Frontal cortex (tissue), 4 donors: ENCODE measurements around the gene SOX10. TPM values are rescaled to one million over a fixed set of nuclear protein-coding genes. Genes with fewer than 3 reads are reported as not detected.
"Not testable (repeated sequence)": the region's sequence is repeated elsewhere in the genome, so short reads cannot be mapped to it uniquely, and the experiment has no call there.

Source experiments
- DNase-seq, 2 donors: peaks; one replicate each; pipeline ENCODE4 v3.0.0; 2012; ENCODE audit warnings: low spot score in 2 of 2
- FAIRE-seq: peaks from 2 replicates; lab custom pipeline; 2012; peaks lifted over from hg19 to GRCh38; lab: Jason Lieb, UNC
- total RNA-seq: library from RNA; depleted of rRNA; stranded (reverse); fragments of >200 nt; gene quantifications from one replicate; pipeline ENCODE4 v1.2.3, GENCODE V29; 2014
- donor health status: control.
- donor health status: control.
- donor health status: control.

The SOX10 gene
- total RNA-seq, 1 donor from 2014 or later: 1.6 TPM

DNA sequence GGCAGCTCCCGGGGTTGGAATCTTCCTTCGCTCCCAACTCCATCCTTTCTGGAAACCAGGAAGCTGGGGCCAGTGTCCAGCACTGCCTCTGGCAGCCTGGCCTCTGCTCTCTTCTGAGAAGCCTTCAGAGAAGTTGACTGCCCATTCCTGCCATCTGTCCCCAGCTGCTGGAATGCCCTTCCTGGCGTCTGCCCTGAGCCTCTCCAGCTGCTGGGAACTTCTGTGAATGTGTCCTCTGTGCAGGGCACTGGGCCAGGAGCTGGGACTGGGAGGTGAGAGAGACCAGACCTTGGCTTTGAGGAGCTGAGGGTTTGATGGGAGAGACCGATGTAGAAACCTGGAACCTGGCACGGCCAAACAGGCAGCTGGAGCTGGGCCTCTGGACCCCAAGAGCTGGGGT lies 5.9 kb upstream of the SOX10 start:
- no peak for DNase-seq
- FAIRE-seq: no peak

DNA sequence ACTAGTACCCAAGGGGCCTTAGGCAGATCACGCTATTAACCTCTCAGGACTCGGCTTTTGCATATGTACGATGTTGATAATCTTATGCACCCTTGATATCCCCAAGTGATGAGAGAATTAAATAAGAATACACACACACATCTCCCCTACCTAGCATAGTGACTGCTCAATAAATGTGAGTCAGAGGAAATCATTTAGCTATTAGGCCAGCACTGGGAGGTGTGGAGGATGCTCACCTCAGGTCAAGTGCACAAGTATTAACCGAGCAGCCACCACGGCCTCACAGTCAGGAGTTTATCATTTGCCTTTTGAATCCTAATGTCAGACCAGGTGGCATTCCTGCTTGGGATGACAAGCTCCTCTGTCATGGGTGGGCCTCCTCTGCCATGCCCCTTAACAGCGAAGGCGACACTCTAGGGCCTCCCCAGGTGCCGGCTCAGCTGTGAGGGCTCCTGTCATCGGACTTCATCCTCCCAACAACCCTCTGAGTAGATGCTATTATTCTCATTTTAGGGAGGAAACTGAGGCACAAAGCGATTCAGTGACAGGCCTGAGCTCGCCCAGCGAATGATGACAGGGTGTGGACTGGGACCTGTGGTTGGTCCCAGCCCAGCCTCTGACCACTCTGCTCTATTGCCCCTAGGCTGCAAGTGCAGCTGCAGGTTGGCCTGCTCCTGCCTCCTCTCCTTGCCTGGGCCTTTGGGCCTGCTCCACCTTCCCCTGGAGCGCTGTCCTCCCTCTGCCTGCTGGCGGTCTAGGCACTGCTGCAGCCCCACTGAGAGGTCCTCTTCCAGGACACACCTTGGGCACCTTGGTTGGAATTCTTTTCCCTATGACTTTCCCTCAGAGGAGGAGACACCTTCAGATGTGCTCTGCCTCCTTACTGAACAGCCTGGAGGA lies 5.0 kb upstream of the SOX10 start:
- no peak for FAIRE-seq
- no peak for DNase-seq

DNA sequence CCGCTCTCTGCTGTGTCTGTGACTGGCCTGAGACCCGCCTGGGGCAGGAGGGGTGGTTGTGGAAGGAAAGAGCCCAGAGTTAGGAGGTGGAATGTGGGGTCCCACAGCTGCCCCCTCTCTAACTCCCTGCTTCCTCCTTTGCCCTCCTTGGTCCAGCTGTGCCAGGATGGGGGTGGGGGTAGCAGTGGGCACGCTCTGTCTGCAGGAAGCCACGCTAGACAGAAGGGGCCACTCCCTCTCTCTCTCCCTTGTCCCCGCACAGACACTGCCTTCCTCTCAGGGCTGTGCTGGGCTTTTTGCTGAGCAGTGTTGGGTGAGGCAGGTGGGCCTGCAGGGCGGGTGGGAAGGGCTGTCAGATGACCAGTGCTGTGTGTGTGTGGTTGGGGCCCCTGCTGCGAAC lies 2.0 kb upstream of the SOX10 start:
- no peak for FAIRE-seq

DNA sequence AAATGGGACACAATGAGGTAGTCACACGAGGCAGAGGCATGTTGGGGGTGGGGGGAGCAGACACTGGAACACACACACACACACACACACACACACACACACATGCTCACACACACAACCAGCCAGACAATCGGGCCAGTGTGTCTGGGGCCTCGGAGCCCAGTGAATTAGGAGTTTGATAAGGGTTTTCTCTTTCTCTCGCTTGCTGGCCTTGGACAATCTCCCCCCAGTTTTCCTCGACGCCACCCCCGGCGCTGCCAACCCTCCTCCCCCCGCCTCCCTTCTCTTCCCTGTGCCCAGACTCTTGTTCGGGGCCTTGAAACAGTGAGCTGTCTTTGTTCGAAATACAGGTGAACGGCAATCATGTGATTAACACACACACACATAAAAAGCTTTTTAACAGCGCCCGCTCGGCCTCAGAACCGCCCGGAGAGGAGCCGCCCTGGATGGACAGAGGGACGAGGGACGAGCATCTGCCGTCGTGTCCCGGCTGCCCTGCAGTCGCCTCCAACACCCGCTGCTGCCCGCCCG lies 1.5 kb upstream of the SOX10 start:
- FAIRE-seq: no peak

More for the DNA sequence above, 2.0 kb upstream of the SOX10 start:
- DNase-seq: no peak

DNA sequence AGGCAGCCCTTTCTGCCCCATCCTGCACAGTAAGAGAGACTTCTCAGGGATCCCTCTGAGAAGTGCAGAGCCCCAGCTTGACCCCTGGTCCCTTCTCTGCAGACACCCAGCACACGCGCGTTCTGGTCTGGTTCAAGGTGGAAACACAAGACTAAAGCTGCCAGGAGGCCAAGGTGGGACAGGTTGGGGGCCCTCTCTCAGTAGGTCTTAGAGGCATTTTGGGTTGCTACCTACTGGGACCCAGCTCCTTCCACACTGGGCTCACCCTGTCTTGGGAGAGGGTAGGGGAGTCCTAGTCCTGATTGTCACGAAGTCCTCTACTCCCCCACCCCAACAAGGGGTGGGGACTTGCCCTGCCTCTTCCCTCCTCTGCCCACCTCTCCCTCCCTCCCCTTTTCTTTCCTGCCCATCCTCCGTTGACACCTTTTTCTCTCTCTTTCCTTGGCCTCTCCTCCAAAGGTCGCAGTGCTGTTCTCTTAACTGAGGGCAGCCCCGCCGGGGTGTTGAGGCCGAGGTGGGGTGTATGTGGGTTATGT lies 763 bp upstream of the SOX10 start:
- DNase-seq: no peak
- no peak for FAIRE-seq

More for the DNA sequence above, 1.5 kb upstream of the SOX10 start:
- DNase-seq: peak; percentile 64 to 78

DNA sequence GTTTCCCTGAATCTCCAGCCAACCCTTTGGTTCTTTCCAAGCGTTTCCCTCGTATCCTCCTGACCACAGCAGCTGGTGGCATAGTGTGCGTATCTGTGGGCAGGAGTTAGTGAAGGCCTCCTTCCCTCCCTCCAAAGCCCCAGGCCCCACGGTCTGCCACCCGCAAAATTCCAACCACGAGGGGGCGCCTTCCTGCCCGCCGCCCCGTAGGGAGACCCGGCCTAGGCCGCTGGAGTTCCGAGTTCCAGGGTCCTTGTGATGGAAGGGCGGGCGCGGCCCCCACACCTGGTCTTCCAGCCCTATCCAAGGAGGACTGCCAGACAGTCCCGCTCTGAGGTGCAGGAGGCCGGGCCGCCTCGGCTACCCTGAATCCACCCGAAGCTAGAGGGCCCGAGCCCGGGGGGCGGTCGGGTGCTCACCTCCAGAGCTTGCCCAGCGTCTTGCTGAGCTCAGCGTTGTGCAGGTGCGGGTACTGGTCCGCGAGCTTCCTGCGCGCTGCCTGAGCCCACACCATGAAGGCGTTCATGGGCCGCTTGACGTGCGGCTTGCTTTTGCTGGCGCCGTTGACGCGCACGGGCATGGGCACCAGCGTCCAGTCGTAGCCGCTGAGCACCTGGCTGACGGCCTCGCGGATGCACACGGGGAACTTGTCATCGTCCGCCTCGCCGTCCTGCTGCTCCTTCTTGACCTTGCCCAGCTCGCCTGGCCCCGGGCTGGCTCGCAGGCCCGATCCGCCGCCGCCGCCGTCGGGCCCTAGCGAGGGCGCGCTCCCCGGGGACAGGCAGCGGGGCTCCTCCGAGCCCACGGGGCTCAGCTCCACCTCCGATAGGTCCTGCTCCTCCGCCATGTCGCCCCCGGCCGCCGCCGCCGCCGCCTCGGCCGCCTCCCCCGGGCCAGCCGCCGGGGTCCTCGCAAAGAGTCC lies 1.2 kb downstream of the SOX10 start:
- FAIRE-seq (no peak), DNase-seq (no peak)

DNA sequence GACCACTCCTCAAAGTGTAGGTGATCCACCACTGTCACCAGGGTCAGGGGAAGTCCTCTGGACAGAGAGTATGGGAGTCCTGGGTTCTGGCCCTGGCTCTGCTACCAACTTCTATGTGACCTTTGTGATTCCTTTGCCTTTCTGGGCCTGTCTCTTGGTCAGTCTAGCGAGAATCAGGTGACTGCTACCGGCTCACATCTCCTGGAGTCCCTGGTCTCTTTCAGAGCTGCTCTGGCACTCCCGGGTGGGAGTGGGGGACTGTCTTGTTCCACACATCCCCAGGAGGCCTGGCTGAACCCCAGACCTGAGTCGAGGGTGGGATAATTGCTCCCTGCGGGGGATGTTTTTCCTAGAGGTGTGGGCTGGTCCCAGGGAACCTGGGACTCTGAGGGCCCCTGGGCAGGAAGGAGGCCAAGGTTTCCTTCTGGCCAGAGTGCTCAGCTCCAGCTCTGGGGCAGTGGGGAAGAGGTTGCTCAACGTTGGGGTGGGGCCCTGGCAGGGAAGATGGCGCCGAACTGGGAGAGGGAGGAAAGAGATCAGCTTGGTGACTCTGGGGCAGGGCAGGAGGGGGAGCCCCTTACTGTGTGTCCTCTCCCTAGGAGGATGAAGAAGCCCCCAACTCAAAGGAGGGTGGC lies 2.1 kb downstream of the SOX10 start:
- FAIRE-seq (no peak), DNase-seq (no peak)

DNA sequence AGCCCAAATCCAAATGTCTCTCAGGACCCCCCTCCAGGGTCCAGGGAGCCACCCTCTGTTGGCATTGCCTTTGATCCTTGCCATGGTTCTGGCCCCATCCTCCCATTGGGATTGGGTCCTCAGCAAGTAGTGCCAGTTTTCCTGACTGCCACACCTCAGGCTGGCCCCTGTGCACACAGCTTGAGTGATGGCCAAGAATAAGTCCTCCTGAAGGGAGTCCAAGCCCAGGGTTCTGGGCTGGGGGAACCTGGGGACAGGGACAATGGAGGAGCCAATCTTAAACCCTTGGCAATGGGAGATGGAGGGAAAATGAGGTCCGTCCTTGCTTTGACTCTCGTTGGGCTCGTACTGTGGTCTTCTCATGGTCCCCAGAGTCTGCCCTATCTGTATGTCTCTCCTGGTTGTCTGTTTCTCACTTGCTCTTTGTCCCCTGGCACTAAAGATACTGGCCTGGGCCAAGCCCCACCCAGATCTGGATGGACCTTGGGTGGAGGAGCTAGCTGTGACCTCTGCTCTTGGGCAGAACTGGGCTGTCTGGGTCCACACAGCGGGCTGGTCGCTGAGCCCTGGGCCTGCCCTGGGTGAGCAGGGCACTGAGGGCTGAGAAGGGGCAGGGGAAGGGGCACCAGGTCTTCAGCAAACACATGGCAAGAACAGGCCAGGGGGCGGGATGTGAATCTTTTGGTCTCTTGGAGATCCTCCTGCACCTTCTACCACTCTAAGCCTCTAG lies 2.9 kb downstream of the SOX10 start:
- DNase-seq: no peak
- no peak for FAIRE-seq

DNA sequence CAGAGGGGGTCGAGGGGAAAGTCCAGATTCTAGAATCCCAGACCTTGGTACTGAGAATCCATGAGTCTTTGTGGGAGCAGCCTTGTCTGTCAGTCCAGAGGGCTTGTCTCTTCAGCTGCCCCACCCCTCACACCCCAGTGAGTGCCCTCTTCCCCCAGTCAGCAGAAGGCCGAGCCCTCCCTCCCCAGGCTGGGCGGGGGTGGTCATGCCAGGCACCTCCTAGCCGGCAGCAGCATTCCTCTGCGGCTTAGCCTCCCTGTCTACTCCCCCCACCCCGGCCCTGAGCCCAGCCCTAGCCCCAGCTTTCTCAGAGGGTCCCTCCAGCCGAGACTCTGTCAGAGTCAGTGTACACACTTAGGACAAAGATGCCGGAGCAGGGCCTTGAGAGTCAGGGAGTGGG lies 4.6 kb downstream of the SOX10 start:
- DNase-seq (no peak), FAIRE-seq (no peak)

DNA sequence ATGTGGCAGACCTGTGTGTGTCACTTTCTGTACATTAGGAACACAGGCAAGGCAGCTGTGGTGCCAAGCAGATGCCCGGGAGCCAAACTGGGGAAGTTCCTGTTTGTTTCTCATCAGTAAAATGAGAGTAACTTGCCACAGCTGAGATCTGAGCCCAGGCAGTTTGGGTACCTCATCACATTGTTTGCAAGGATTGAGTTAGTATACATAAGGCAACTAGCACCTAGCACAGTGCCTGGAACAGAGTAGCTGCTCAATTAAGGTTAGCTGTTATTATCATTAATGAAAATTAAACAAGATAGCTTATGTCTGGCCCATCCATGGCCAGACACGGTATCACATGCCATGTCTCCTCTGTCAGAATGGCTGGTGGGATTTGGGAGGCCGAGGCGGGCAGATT lies 7.8 kb downstream of the SOX10 start:
- FAIRE-seq (no peak), DNase-seq (no peak)

DNA sequence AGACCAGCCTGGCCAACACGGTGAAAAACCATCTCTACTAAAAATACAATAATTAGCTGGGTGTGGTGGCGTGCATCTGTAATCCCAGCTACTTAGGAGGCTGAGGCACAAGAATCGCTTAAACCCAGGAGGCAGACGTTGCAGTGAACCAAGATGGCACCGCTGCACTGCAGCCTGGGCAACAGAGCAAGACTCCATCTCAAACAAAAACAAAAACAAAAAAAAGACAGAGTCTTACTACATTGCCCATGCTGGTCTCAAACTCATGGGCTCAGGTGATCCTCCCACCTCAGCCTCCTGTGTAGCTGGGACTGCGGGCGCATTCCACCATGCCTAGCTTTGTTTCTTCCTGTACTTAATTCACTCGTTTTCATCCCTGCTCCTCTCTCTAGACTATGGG lies 8.3 kb downstream of the SOX10 start:
- not testable (repeated sequence) for DNase-seq, FAIRE-seq

DNA sequence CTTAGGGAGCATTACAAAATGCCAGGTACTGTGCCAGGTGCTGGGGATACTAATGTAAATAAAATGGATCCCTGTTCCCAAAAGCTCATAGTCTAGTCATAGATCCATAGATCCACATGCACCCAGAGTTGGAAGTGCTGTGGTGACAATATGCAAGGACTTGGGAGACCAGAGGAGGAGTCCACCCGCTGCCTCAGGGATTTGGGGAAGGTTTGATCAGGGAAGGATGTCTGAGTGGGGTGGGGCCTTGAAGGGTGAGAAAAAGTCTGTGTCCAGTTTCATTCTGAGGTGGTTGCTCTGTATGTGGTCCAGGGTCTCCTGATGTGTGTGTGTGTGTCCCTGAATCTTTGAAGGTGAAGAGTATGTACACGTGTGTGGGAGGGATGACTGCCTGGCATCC lies 9.2 kb downstream of the SOX10 start:
- no peak for DNase-seq
- no peak for FAIRE-seq

DNA sequence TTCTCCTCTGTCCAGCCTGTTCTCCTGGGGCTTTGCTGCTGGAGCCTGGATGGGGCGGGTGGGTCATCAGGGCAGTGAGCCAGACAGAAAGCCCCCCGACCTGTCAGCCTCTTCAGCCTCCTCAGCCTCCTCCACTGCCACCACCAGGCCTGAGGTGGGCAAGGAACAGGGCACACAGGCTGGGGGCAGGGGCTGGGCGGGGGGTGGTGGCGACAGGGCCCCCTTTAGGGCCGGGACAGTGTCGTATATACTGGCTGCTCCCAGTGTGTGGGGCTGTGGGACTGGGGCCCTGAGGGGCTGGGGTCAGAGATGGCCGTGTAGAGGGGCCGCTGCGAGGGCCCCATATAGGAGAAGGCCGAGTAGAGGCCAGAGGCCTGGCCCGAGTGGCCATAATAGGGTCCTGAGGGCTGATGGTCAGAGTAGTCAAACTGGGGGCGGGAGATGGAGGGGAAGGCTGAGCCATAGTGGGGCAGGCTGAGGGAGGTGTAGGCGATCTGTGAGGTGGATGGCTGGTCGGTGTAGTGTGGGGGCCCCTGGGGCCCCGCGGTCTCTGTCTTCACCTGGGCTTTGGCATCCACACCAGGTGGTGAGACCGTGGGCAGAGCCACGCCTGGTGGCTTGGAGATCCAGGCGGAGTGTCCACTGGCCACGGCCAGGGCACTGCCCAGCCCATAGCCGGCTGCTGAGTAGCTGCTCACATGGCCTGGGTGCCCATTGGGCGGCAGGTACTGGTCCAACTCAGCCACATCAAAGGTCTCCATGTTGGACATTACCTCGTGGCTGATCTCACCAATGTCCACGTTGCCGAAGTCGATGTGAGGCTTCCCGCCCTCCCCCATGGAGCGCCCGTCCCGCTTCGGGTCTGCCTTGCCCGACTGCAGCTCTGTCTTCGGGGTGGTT lies 10.8 kb downstream of the SOX10 start:
- DNase-seq (no peak), FAIRE-seq (no peak)

DNA sequence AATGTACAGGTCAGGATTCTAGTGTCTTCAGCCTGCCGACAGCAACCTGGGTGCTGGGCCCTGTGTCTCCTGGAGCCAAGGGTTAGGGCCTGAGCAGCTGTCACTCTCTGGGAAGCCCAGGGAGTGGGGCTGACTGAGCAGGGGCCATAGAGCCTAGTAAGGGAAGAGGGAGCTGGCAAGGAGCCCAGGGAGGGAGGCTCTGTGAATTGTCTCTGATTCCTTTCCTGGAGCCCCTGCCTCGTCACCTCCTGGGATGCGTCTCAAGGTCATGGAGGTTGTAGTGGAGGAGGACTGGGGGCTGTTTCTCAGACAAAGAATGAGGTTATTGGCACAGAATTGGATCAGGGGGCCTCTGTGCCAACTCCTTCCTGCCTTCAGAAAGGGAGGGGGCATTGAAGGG lies 11.8 kb downstream of the SOX10 start:
- no peak for DNase-seq

DNA sequence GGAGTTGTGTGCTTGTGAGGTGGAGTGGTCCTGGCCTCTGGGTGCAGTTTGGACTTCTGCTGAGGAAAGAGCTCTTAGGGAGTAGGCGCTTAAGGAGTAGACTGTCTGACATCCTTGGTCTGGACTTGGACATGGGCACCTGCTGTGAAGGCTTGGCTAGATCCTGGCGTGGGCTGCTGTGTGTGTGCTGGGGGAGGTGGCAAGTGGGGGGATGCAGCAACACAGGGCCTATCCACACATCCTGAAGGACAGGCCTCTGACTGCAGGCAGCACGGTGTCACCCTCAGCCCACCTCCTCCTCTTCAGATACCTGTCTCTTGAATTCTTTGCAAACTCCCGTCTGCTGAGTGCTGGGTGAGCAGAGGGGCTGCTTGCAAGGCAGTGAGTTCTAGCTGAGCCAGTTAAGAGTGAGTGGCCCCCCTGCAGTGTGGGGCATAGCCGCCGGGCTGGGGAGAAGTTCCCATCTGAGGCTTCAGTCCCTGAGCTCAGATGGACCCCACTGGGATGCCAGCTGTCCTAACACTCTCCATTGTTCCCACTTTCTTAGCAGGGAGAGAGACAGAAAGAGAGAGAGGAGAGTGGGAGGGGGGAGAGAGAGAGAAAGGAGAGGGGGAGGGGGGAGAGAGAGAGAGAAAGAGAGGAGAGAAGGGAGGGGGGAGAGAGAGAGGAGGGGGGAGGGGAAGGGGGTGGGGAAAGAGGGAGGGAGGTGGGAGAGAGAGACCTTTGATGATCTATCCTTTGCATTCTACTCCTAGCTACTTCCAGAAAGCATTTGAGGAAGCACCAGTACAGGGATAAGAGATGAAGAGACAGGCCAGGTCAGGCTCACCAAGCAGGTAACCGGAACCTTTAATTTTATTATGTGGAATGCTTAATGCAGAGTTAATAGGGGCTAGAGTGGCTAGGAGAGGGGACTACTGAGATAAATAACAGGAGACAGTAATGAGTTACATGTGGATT lies 12.6 kb downstream of the SOX10 start:
- FAIRE-seq (no peak), DNase-seq (no peak)

More for the DNA sequence above, 11.8 kb downstream of the SOX10 start:
- FAIRE-seq: no peak

DNA sequence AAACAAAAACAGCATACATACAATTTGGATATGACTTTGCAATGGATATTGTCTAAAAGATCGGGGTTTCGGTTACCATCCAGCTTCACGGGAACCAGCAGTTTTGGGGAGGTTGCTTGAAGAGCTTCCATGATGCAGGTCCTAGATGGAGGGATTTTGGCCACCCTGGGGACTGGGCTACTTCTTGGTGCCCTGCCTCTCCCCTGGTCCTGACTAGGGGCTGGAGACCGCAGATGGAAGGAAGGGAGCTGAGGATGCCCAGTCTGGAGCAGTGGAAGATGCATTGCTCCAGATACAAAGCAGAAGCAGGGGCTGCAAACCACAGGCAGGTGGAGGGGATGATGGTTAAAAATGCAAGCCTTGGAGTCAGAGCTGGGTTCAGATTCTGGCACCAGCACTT lies 13.5 kb downstream of the SOX10 start:
- no peak for FAIRE-seq
- no peak for DNase-seq
